Peyer's patch (tissue), 4 donors: Measurements from ENCODE around the gene PLCB2.

Experiments used
- POLR2A ChIP-seq, 2 donors: fragments of 450-650 bp; IDR thresholded peaks; one replicate each; pipeline ENCODE4 v1.5.1; 2017; ENCODE audit warnings: antibody characterized with exemption in 2 of 2, mild to moderate bottlenecking in 2 of 2, moderate library complexity in 2 of 2
- TF ChIP-seq, protein P1 (sequence below), 6 experiments: fragments of 450-650 bp in 4 of 6; fragments of 200-600 bp in 2 of 6; sonication (generic) in 1 of 6; IDR thresholded peaks; one replicate each; pipeline ENCODE4 v1.5.1; 2017 to 2019; ENCODE audit warnings: antibody characterized with exemption in 6 of 6, mild to moderate bottlenecking in 3 of 6, moderate library complexity in 1 of 6

DNA sequence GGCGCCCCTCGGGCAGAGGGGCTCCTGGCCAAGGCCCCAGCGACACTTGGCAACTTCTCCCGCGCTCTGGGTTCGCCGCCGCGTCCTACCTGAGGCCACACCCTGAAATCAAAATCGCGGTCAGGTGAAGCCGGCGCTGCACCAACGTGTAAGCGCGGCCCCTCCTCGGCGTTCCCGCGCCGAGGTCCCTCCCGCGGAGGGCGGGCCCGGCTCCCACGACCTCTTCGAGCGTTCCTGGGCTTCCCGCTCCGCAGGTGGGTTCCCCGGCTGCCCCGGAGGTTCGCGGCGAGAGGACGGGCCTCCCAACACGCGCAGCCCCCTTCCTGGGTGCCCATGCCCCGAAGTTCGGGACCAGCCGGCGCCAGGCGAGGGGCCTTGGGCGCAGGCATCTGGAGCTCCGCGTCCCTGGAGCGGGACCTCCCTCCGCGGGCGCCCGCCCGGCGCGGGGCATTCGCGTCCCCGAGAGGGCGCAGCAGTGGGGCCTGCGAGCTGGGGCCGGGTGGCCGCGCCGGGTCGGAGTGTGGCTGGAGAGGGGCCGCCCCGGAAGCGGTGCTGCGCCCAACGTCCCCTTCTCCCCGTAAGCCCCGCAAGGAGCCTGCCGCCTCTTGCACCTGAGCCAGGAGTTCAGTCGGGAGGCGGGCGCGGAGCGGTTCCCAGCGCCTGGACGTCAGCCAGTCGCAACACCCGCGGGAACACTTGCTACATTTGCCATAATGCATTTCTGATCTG is 55.1 kb downstream of the PLCB2 start:
- TF ChIP-seq POLR2A (IDR thresholded peaks at IDR 0.05) = no peak
- TF ChIP-seq, protein P1, sequence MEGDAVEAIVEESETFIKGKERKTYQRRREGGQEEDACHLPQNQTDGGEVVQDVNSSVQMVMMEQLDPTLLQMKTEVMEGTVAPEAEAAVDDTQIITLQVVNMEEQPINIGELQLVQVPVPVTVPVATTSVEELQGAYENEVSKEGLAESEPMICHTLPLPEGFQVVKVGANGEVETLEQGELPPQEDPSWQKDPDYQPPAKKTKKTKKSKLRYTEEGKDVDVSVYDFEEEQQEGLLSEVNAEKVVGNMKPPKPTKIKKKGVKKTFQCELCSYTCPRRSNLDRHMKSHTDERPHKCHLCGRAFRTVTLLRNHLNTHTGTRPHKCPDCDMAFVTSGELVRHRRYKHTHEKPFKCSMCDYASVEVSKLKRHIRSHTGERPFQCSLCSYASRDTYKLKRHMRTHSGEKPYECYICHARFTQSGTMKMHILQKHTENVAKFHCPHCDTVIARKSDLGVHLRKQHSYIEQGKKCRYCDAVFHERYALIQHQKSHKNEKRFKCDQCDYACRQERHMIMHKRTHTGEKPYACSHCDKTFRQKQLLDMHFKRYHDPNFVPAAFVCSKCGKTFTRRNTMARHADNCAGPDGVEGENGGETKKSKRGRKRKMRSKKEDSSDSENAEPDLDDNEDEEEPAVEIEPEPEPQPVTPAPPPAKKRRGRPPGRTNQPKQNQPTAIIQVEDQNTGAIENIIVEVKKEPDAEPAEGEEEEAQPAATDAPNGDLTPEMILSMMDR (IDR thresholded peaks at IDR 0.05) = no peak
